Measurements from ENCODE around the gene MAGOH. TPM values are rescaled to one million over a fixed set of nuclear protein-coding genes. Genes with fewer than 3 reads are reported as not detected.

The MAGOH gene
- total and polyA plus RNA-seq, 2 of the 13 experiments (the other 11 are each of a cell fraction or from before 2014, with no cell fraction given) = 24.1 to 87.0 TPM

DNA sequence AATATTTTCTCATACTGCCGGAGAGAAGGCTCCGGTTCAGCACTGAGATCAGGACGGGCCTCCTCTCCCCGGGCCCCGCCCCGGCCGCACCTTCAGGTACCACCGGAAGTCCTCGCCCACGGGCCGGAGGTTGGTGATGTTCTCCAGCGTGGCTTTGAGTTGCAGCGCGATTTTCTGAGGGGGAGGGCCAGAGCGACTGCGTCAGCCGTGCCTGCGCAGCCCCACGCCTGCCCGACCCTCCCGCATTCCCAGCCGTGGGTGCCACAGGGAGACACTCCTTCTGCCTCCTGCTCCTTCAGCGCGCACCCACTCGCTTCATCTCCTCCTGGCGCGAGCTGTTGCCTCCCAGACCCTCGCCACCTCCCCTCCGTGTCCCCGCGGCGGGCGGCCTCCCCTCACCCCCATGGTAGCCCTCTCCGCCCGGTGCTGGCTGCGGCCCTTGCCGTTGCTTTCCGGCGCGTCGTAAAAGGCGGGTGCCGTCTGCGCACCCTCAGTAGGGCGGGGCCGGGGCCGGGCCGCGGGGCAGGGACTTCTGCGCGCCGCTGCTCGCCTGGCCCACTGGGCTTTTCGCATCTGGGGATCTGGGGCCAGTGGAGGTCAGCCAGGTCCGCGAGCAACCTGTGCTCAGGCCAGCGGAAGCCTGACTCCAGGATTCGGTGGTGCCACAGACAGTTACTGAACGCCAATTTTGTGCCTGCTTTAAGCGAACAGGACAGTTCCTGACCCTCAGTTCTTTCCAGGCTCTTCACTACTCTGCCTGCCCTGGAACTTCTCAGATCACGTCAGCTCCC lies 18.0 kb downstream of the MAGOH start, which contains the start of gene CZIB (continued):
- TF ChIP-seq ZNF770 (CRISPR knock-in tag; IDR thresholded peaks at IDR 0.05) (no peak; the same call in 1 of the 2 replicates), ZNF878 (CRISPR knock-in tag; IDR thresholded peaks at IDR 0.05) (peak; percentile 89), ZNF33A (CRISPR knock-in tag; IDR thresholded peaks at IDR 0.05; ENCODE audit: borderline replicate concordance) (no peak), ZFP62 (CRISPR knock-in tag; IDR thresholded peaks at IDR 0.05) (no peak), TERF1 (CRISPR knock-in tag; IDR thresholded peaks at IDR 0.05) (no peak), HDAC6 (IDR thresholded peaks at IDR 0.05; ENCODE audit: low read depth, low read length) (no peak), KAT2B (IDR thresholded peaks at IDR 0.05; ENCODE audit: borderline replicate concordance, low read depth, low read length) (no peak), GATAD1 (CRISPR knock-in tag; IDR thresholded peaks at IDR 0.05) (peak; percentile 96), DNMT1 (CRISPR knock-in tag; IDR thresholded peaks at IDR 0.05) (peak; percentile 91), ZNF550 (CRISPR knock-in tag; IDR thresholded peaks at IDR 0.05; ENCODE audit: borderline replicate concordance) (peak; percentile 88; the same call in 1 of the 2 replicates), ZBTB7B (CRISPR knock-in tag; IDR thresholded peaks at IDR 0.05) (peak; percentile 66; the same call in 1 of the 2 replicates), CREBL2 (CRISPR knock-in tag; IDR thresholded peaks at IDR 0.05; ENCODE audit: borderline replicate concordance) (no peak; the same call in 1 of the 2 replicates), GABPB1 (CRISPR knock-in tag; IDR thresholded peaks at IDR 0.05) (peak; percentile 95), TGIF2 (CRISPR knock-in tag; IDR thresholded peaks at IDR 0.05) (no peak), ZNF549 (CRISPR knock-in tag; IDR thresholded peaks at IDR 0.05) (no peak), ZNF326 (CRISPR knock-in tag; IDR thresholded peaks at IDR 0.05; ENCODE audit: borderline replicate concordance) (0 out of 2 replicates have a peak, but pooled peaks have one; percentile 22), ZSCAN9 (CRISPR knock-in tag; IDR thresholded peaks at IDR 0.05; ENCODE audit: borderline replicate concordance) (peak; percentile 75; the same call in 1 of the 2 replicates), MTF2 (CRISPR knock-in tag; IDR thresholded peaks at IDR 0.05; ENCODE audit: borderline replicate concordance) (no peak; the same call in 1 of the 2 replicates), EP300 (IDR thresholded peaks at IDR 0.05; ENCODE audit: low read depth in 2 of 2, low read length in 2 of 2) (no peak; a peak in 1 of 4 replicates), EP300 (CRISPR knock-in tag; IDR thresholded peaks at IDR 0.05; ENCODE audit: borderline replicate concordance) (peak; percentile 43; the same call in 1 of the 2 replicates), MIER3 (CRISPR knock-in tag; IDR thresholded peaks at IDR 0.05; ENCODE audit: borderline replicate concordance) (peak; percentile 79; the same call in 1 of the 2 replicates)
- TF ChIP-seq, protein P1, sequence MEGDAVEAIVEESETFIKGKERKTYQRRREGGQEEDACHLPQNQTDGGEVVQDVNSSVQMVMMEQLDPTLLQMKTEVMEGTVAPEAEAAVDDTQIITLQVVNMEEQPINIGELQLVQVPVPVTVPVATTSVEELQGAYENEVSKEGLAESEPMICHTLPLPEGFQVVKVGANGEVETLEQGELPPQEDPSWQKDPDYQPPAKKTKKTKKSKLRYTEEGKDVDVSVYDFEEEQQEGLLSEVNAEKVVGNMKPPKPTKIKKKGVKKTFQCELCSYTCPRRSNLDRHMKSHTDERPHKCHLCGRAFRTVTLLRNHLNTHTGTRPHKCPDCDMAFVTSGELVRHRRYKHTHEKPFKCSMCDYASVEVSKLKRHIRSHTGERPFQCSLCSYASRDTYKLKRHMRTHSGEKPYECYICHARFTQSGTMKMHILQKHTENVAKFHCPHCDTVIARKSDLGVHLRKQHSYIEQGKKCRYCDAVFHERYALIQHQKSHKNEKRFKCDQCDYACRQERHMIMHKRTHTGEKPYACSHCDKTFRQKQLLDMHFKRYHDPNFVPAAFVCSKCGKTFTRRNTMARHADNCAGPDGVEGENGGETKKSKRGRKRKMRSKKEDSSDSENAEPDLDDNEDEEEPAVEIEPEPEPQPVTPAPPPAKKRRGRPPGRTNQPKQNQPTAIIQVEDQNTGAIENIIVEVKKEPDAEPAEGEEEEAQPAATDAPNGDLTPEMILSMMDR (CRISPR knock-in tag; IDR thresholded peaks at IDR 0.05) = peak; percentile 18; the same call in 1 of the 2 replicates
- TF ChIP-seq, protein P2, sequence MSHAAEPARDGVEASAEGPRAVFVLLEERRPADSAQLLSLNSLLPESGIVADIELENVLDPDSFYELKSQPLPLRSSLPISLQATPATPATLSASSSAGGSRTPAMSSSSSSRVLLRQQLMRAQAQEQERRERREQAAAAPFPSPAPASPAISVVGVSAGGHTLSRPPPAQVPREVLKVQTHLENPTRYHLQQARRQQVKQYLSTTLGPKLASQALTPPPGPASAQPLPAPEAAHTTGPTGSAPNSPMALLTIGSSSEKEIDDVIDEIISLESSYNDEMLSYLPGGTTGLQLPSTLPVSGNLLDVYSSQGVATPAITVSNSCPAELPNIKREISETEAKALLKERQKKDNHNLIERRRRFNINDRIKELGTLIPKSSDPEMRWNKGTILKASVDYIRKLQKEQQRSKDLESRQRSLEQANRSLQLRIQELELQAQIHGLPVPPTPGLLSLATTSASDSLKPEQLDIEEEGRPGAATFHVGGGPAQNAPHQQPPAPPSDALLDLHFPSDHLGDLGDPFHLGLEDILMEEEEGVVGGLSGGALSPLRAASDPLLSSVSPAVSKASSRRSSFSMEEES (CRISPR knock-in tag; IDR thresholded peaks at IDR 0.05) = no peak; the same call in 1 of the 2 replicates

All from HepG2 (cell line).